ENCODE measurements around the gene CHRNG.

Gene CHRNG

GRCh38 chr2:232533944-232534710, 5.4 kb upstream of the CHRNG start:
- Histone ChIP-seq H3K4me3 (IDR thresholded peaks at IDR 0.05; ENCODE audit: insufficient read depth, low read depth, low read length) (no peak overlapping the region), H4K20me1 (ENCODE audit: insufficient read depth) (no peaks in the 10 kb centered on the region), H3K27me3 (ENCODE audit: insufficient read depth, low read depth) (no peaks in the 10 kb centered on the region), H3K4me2 (no peak overlapping the region), H2AFZ (ENCODE audit: low read depth) (no peak overlapping the region), H3K79me2 (ENCODE audit: insufficient read depth, low read depth) (no peaks in the 10 kb centered on the region), H3K9ac (no peak overlapping the region), H3K36me3 (ENCODE audit: insufficient read depth) (no peaks in the 10 kb centered on the region), H3K27ac (no peak overlapping the region), H3K4me1 (ENCODE audit: low read depth, poor library complexity, severe bottlenecking) (no peaks in the 10 kb centered on the region)
- no peak for TF ChIP-seq CTCF (conservative IDR thresholded peaks at IDR 0.05; ENCODE audit: low read depth, low read length)

- peaks cover 2% of the 10 kb centered on the region; the same call in 1 of the 2 replicates for H3K27me3 ChIP-seq (ENCODE audit: insufficient read depth, low read depth)
- H4K20me1 ChIP-seq (ENCODE audit: insufficient read depth), result no peaks in the 10 kb centered on the region
- no peak for TF ChIP-seq CTCF (conservative IDR thresholded peaks at IDR 0.05; ENCODE audit: low read depth, low read length)
- H3K36me3 ChIP-seq (ENCODE audit: insufficient read depth), result no peaks in the 10 kb centered on the region
- no peaks in the 10 kb centered on the region for H3K4me1 ChIP-seq (ENCODE audit: low read depth, poor library complexity, severe bottlenecking)
- H3K4me2 ChIP-seq, result no peak overlapping the region
- H3K79me2 ChIP-seq (ENCODE audit: insufficient read depth, low read depth), result no peaks in the 10 kb centered on the region
- no peak overlapping the region for H3K4me3 ChIP-seq (IDR thresholded peaks at IDR 0.05; ENCODE audit: insufficient read depth, low read depth, low read length)
- H2AFZ ChIP-seq (ENCODE audit: low read depth), result no peak overlapping the region
- H3K27ac ChIP-seq, result no peak overlapping the region
- H3K9ac ChIP-seq, result no peak overlapping the region
These were observed 4.4 kb upstream of the CHRNG start for GRCh38 chr2:232534940-232535651.

- H2AFZ ChIP-seq (ENCODE audit: low read depth), result no peak overlapping the region
- no peaks in the 10 kb centered on the region for H3K36me3 ChIP-seq (ENCODE audit: insufficient read depth)
- TF ChIP-seq CTCF (conservative IDR thresholded peaks at IDR 0.05; ENCODE audit: low read depth, low read length), result no peak
- no peak overlapping the region for H3K27ac ChIP-seq
- no peaks in the 10 kb centered on the region for H4K20me1 ChIP-seq (ENCODE audit: insufficient read depth)
- peaks cover 2% of the 10 kb centered on the region; the same call in 1 of the 2 replicates for H3K27me3 ChIP-seq (ENCODE audit: insufficient read depth, low read depth)
- H3K9ac ChIP-seq, result no peak overlapping the region
- H3K4me1 ChIP-seq (ENCODE audit: low read depth, poor library complexity, severe bottlenecking), result no peaks in the 10 kb centered on the region
- no peak overlapping the region for H3K4me2 ChIP-seq
- H3K79me2 ChIP-seq (ENCODE audit: insufficient read depth, low read depth), result no peaks in the 10 kb centered on the region
- H3K4me3 ChIP-seq (IDR thresholded peaks at IDR 0.05; ENCODE audit: insufficient read depth, low read depth, low read length), result no peak overlapping the region
These were observed 3.5 kb upstream of the CHRNG start for GRCh38 chr2:232535761-232536530.

- no peak overlapping the region for H3K4me3 ChIP-seq (IDR thresholded peaks at IDR 0.05; ENCODE audit: insufficient read depth, low read depth, low read length)
- TF ChIP-seq CTCF (conservative IDR thresholded peaks at IDR 0.05; ENCODE audit: low read depth, low read length), result peak; percentile 41
- no peak overlapping the region for H3K9ac ChIP-seq
- no peak overlapping the region for H2AFZ ChIP-seq (ENCODE audit: low read depth)
- no peaks in the 10 kb centered on the region for H3K36me3 ChIP-seq (ENCODE audit: insufficient read depth)
- peaks cover 2% of the 10 kb centered on the region; the same call in 1 of the 2 replicates for H3K27me3 ChIP-seq (ENCODE audit: insufficient read depth, low read depth)
- H4K20me1 ChIP-seq (ENCODE audit: insufficient read depth), result no peaks in the 10 kb centered on the region
- H3K4me1 ChIP-seq (ENCODE audit: low read depth, poor library complexity, severe bottlenecking), result no peaks in the 10 kb centered on the region
- no peaks in the 10 kb centered on the region for H3K79me2 ChIP-seq (ENCODE audit: insufficient read depth, low read depth)
- H3K4me2 ChIP-seq, result no peak overlapping the region
- no peak overlapping the region for H3K27ac ChIP-seq
These were observed 2.4 kb upstream of the CHRNG start for GRCh38 chr2:232537079-232537478.

Data from KMS-11 (cell line).